ENCODE results near the gene B4GALT4.
"Not testable (repeated sequence)": the region's sequence is repeated elsewhere in the genome, so short reads cannot be mapped to it uniquely, and the experiment has no call there.

The B4GALT4 gene

GRCh38 chr3:119270212-119270611, 29.5 kb upstream of the B4GALT4 start:
- DNase-seq; H3K27ac ChIP-seq (ENCODE audit: insufficient read depth in 1 of 2, low read depth in 1 of 2, low read length in 2 of 2, poor library complexity in 1 of 2, severe bottlenecking in 2 of 2); POLR2A ChIA-PET; H3K36me3 ChIP-seq (ENCODE audit: control insufficient read depth in 4 of 4, insufficient read depth in 4 of 4, low read length in 3 of 4); H3K9me3 ChIP-seq (ENCODE audit: control extremely low read depth in 1 of 5, control insufficient read depth in 4 of 5, insufficient read depth in 2 of 5, low read depth in 1 of 5, low read length in 4 of 5); H3K4me1 ChIP-seq (ENCODE audit: control extremely low read depth in 1 of 4, control insufficient read depth in 4 of 4, insufficient read depth in 4 of 4, low read length in 3 of 4); H3K27me3 ChIP-seq (replicated peaks in 2 of 5; ENCODE audit: control insufficient read depth in 4 of 5, insufficient read depth in 5 of 5, low read length in 4 of 5); H3K4me3 ChIP-seq (ENCODE audit: control insufficient read depth in 1 of 7, extremely low read depth in 1 of 7, insufficient read depth in 4 of 7, low read depth in 2 of 7, low read length in 6 of 7): not testable (repeated sequence)
- WGBS (ENCODE audit: insufficient coverage): no CpG with 5 or more reads among the region's 2 CpGs
- CTCF ChIA-PET: interaction anchor here (1.5 to 2.5 kb wide), 4 partner anchors 22 to 83 kb away, joined by 3 to 7 read pairs (median 4); no protein-coding TSS in a partner anchor

- ChIA-PET POLR2A (no interaction called here), CTCF (no interaction called here)
- Histone ChIP-seq H3K9me3 (ENCODE audit: control extremely low read depth in 1 of 5, control insufficient read depth in 4 of 5, insufficient read depth in 2 of 5, low read depth in 1 of 5, low read length in 4 of 5) (no peaks in the 10 kb centered on the region), H3K4me1 (ENCODE audit: control extremely low read depth in 1 of 4, control insufficient read depth in 4 of 4, insufficient read depth in 4 of 4, low read length in 3 of 4) (peaks cover 0 to 12% (median 6%) of the 10 kb centered on the region in 4 experiments), H3K36me3 (ENCODE audit: control insufficient read depth in 4 of 4, insufficient read depth in 4 of 4, low read length in 3 of 4) (no peaks in the 10 kb centered on the region), H3K27ac (ENCODE audit: insufficient read depth in 1 of 2, low read depth in 1 of 2, low read length in 2 of 2, poor library complexity in 1 of 2, severe bottlenecking in 2 of 2) (no peak overlapping the region), H3K27me3 (replicated peaks in 2 of 5; ENCODE audit: control insufficient read depth in 4 of 5, insufficient read depth in 5 of 5, low read length in 4 of 5) (no peaks in the 10 kb centered on the region), H3K4me3 (ENCODE audit: control insufficient read depth in 1 of 7, extremely low read depth in 1 of 7, insufficient read depth in 4 of 7, low read depth in 2 of 7, low read length in 6 of 7) (no peak overlapping the region)
- no peak for DNase-seq
- WGBS (ENCODE audit: insufficient coverage): no CpG with 5 or more reads among the region's 6 CpGs
Measured at GRCh38 chr3:119261055-119261454, 20.4 kb upstream of the B4GALT4 start.

- H3K27ac ChIP-seq (ENCODE audit: insufficient read depth in 1 of 2, low read depth in 1 of 2, low read length in 2 of 2, poor library complexity in 1 of 2, severe bottlenecking in 2 of 2): no peak overlapping the region
- DNase-seq: no peak
- no peaks in the 10 kb centered on the region for H3K9me3 ChIP-seq (ENCODE audit: control extremely low read depth in 1 of 5, control insufficient read depth in 4 of 5, insufficient read depth in 2 of 5, low read depth in 1 of 5, low read length in 4 of 5)
- CTCF ChIA-PET: no interaction called here
- H3K4me1 ChIP-seq (ENCODE audit: control extremely low read depth in 1 of 4, control insufficient read depth in 4 of 4, insufficient read depth in 4 of 4, low read length in 3 of 4): peaks cover 0 to 12% (median 6%) of the 10 kb centered on the region in 4 experiments
- POLR2A ChIA-PET: no interaction called here
- 94% methylated on average over 2 of the region's 4 CpGs for WGBS (ENCODE audit: insufficient coverage)
- H3K27me3 ChIP-seq (replicated peaks in 2 of 5; ENCODE audit: control insufficient read depth in 4 of 5, insufficient read depth in 5 of 5, low read length in 4 of 5): no peaks in the 10 kb centered on the region
- H3K4me3 ChIP-seq (ENCODE audit: control insufficient read depth in 1 of 7, extremely low read depth in 1 of 7, insufficient read depth in 4 of 7, low read depth in 2 of 7, low read length in 6 of 7): no peak overlapping the region
- H3K36me3 ChIP-seq (ENCODE audit: control insufficient read depth in 4 of 4, insufficient read depth in 4 of 4, low read length in 3 of 4): no peaks in the 10 kb centered on the region
Measured at GRCh38 chr3:119259821-119260220, 19.1 kb upstream of the B4GALT4 start.

- H3K4me3 ChIP-seq (ENCODE audit: control insufficient read depth in 1 of 7, extremely low read depth in 1 of 7, insufficient read depth in 4 of 7, low read depth in 2 of 7, low read length in 6 of 7): peak overlapping the region in 1 of 7 experiments; percentile 35
- no peaks in the 10 kb centered on the region for H3K27me3 ChIP-seq (replicated peaks in 2 of 5; ENCODE audit: control insufficient read depth in 4 of 5, insufficient read depth in 5 of 5, low read length in 4 of 5)
- CTCF ChIA-PET: interaction anchor here (1.0 to 2.0 kb wide), 2 partner anchors 18 to 182 kb away, joined by 3 to 5 read pairs; partner anchors contain the start of gene B4GALT4
- no peak overlapping the region for H3K27ac ChIP-seq (ENCODE audit: insufficient read depth in 1 of 2, low read depth in 1 of 2, low read length in 2 of 2, poor library complexity in 1 of 2, severe bottlenecking in 2 of 2)
- peak in 2 of 3 donors; percentile 58 to 66 for DNase-seq
- POLR2A ChIA-PET: no interaction called here
- H3K9me3 ChIP-seq (ENCODE audit: control extremely low read depth in 1 of 5, control insufficient read depth in 4 of 5, insufficient read depth in 2 of 5, low read depth in 1 of 5, low read length in 4 of 5): no peaks in the 10 kb centered on the region
- no peaks in the 10 kb centered on the region for H3K36me3 ChIP-seq (ENCODE audit: control insufficient read depth in 4 of 4, insufficient read depth in 4 of 4, low read length in 3 of 4)
- no CpG with 5 or more reads among the region's 1 CpG for WGBS (ENCODE audit: insufficient coverage)
- peaks cover 0 to 12% (median 6%) of the 10 kb centered on the region in 4 experiments for H3K4me1 ChIP-seq (ENCODE audit: control extremely low read depth in 1 of 4, control insufficient read depth in 4 of 4, insufficient read depth in 4 of 4, low read length in 3 of 4)
Measured at GRCh38 chr3:119258915-119259314, 18.2 kb upstream of the B4GALT4 start.

- WGBS (ENCODE audit: insufficient coverage): 97% methylated on average over 7 of the region's 8 CpGs
- Histone ChIP-seq H3K4me3 (ENCODE audit: control insufficient read depth in 1 of 7, extremely low read depth in 1 of 7, insufficient read depth in 4 of 7, low read depth in 2 of 7, low read length in 6 of 7) (no peak overlapping the region), H3K36me3 (ENCODE audit: control insufficient read depth in 4 of 4, insufficient read depth in 4 of 4, low read length in 3 of 4) (no peaks in the 10 kb centered on the region), H3K4me1 (ENCODE audit: control extremely low read depth in 1 of 4, control insufficient read depth in 4 of 4, insufficient read depth in 4 of 4, low read length in 3 of 4) (peaks cover 0 to 12% (median 6%) of the 10 kb centered on the region in 4 experiments), H3K27me3 (replicated peaks in 2 of 5; ENCODE audit: control insufficient read depth in 4 of 5, insufficient read depth in 5 of 5, low read length in 4 of 5) (no peaks in the 10 kb centered on the region), H3K27ac (ENCODE audit: insufficient read depth in 1 of 2, low read depth in 1 of 2, low read length in 2 of 2, poor library complexity in 1 of 2, severe bottlenecking in 2 of 2) (no peak overlapping the region), H3K9me3 (ENCODE audit: control extremely low read depth in 1 of 5, control insufficient read depth in 4 of 5, insufficient read depth in 2 of 5, low read depth in 1 of 5, low read length in 4 of 5) (no peaks in the 10 kb centered on the region)
- peak in 2 of 3 donors; percentile 33 to 58 for DNase-seq
- ChIA-PET POLR2A (no interaction called here), CTCF (interaction anchor here (1.0 to 2.0 kb wide), 3 partner anchors 12 to 183 kb away, joined by 3 to 5 read pairs (median 3); partner anchors contain the start of gene B4GALT4)
Measured at GRCh38 chr3:119257654-119258410, 17.2 kb upstream of the B4GALT4 start.

- peaks cover 0 to 12% (median 6%) of the 10 kb centered on the region in 4 experiments for H3K4me1 ChIP-seq (ENCODE audit: control extremely low read depth in 1 of 4, control insufficient read depth in 4 of 4, insufficient read depth in 4 of 4, low read length in 3 of 4)
- H3K27me3 ChIP-seq (replicated peaks in 2 of 5; ENCODE audit: control insufficient read depth in 4 of 5, insufficient read depth in 5 of 5, low read length in 4 of 5): no peaks in the 10 kb centered on the region
- no peak for DNase-seq
- no peaks in the 10 kb centered on the region for H3K36me3 ChIP-seq (ENCODE audit: control insufficient read depth in 4 of 4, insufficient read depth in 4 of 4, low read length in 3 of 4)
- H3K4me3 ChIP-seq (ENCODE audit: control insufficient read depth in 1 of 7, extremely low read depth in 1 of 7, insufficient read depth in 4 of 7, low read depth in 2 of 7, low read length in 6 of 7): no peak overlapping the region
- CTCF ChIA-PET: interaction anchor here (1.6 to 2.0 kb wide), 2 partner anchors 11 to 16 kb away, joined by 3 to 5 read pairs; partner anchors contain the start of gene B4GALT4
- POLR2A ChIA-PET: no interaction called here
- H3K9me3 ChIP-seq (ENCODE audit: control extremely low read depth in 1 of 5, control insufficient read depth in 4 of 5, insufficient read depth in 2 of 5, low read depth in 1 of 5, low read length in 4 of 5): no peaks in the 10 kb centered on the region
- no peak overlapping the region for H3K27ac ChIP-seq (ENCODE audit: insufficient read depth in 1 of 2, low read depth in 1 of 2, low read length in 2 of 2, poor library complexity in 1 of 2, severe bottlenecking in 2 of 2)
- WGBS (ENCODE audit: insufficient coverage): 89% methylated on average over 2 of the region's 2 CpGs
Measured at GRCh38 chr3:119257111-119257510, 16.4 kb upstream of the B4GALT4 start.

GRCh38 chr3:119255214-119255613, 14.5 kb upstream of the B4GALT4 start:
- no peak overlapping the region for H3K27ac ChIP-seq (ENCODE audit: insufficient read depth in 1 of 2, low read depth in 1 of 2, low read length in 2 of 2, poor library complexity in 1 of 2, severe bottlenecking in 2 of 2)
- peaks cover 0 to 12% (median 6%) of the 10 kb centered on the region in 4 experiments for H3K4me1 ChIP-seq (ENCODE audit: control extremely low read depth in 1 of 4, control insufficient read depth in 4 of 4, insufficient read depth in 4 of 4, low read length in 3 of 4)
- no peaks in the 10 kb centered on the region for H3K27me3 ChIP-seq (replicated peaks in 2 of 5; ENCODE audit: control insufficient read depth in 4 of 5, insufficient read depth in 5 of 5, low read length in 4 of 5)
- H3K4me3 ChIP-seq (ENCODE audit: control insufficient read depth in 1 of 7, extremely low read depth in 1 of 7, insufficient read depth in 4 of 7, low read depth in 2 of 7, low read length in 6 of 7): no peak overlapping the region
- ChIA-PET POLR2A (no interaction called here), CTCF (no interaction called here)
- H3K9me3 ChIP-seq (ENCODE audit: control extremely low read depth in 1 of 5, control insufficient read depth in 4 of 5, insufficient read depth in 2 of 5, low read depth in 1 of 5, low read length in 4 of 5): no peaks in the 10 kb centered on the region
- H3K36me3 ChIP-seq (ENCODE audit: control insufficient read depth in 4 of 4, insufficient read depth in 4 of 4, low read length in 3 of 4): no peaks in the 10 kb centered on the region
- no peak for DNase-seq
- WGBS (ENCODE audit: insufficient coverage): no CpG with 5 or more reads among the region's 2 CpGs
